Measurements from ENCODE around the gene TRIM71. TPM values are rescaled to one million over a fixed set of nuclear protein-coding genes. Genes with fewer than 3 reads are reported as not detected.

The TRIM71 gene
- total RNA-seq, 1 donor from 2014 or later, result 2.5 TPM

DNA sequence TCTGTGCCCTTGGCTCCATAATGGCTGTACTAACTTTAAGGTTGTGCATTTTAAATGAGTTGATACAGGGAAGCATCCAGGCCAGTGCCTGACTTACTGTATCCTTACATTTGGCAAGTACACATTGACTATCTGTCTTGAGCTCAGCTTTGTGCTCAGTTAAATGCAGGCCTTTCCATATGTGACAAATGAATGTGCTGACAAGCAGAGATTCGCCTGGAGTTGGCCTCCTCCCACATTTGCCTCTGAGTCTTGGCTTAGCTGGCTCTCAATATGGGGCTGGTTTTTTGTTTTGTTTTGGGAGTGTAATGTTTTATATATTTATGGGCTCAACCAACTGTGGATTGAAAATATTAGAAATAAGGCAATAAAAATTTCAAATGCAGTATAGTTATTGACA lies 29.7 kb downstream of the TRIM71 start:
- TF ChIP-seq, protein P1, sequence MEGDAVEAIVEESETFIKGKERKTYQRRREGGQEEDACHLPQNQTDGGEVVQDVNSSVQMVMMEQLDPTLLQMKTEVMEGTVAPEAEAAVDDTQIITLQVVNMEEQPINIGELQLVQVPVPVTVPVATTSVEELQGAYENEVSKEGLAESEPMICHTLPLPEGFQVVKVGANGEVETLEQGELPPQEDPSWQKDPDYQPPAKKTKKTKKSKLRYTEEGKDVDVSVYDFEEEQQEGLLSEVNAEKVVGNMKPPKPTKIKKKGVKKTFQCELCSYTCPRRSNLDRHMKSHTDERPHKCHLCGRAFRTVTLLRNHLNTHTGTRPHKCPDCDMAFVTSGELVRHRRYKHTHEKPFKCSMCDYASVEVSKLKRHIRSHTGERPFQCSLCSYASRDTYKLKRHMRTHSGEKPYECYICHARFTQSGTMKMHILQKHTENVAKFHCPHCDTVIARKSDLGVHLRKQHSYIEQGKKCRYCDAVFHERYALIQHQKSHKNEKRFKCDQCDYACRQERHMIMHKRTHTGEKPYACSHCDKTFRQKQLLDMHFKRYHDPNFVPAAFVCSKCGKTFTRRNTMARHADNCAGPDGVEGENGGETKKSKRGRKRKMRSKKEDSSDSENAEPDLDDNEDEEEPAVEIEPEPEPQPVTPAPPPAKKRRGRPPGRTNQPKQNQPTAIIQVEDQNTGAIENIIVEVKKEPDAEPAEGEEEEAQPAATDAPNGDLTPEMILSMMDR (IDR thresholded peaks at IDR 0.05), result no peak

DNA sequence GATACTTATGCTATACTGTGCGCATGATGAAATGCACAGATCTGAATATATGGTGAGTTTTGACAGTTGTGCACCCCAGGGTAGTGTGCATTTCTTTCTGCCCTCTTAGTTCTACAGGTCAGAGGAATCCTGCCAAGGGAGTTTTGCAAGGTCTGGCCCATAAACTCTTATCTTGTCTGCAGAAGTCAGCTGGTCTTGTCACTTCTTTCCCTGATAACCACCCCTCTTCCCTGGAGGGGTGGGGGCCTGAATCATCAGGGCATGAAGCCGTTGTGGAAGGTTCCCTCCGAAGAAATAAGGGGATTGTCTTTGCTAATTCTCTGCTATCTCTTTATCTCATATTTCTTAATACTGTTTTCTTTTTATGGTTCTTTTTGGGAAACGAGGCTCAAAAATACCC lies 30.4 kb downstream of the TRIM71 start:
- no peaks in the 10 kb centered on the region for H3K27me3 ChIP-seq (ENCODE audit: low read depth)
- intact Hi-C loops (cut with DNase I), result no loop called here
- TF ChIP-seq, protein P1 (IDR thresholded peaks at IDR 0.05), result no peak
- DNase-seq (no peak), ATAC-seq (no peak)
- H3K36me3 ChIP-seq, result no peaks in the 10 kb centered on the region
- no peaks in the 10 kb centered on the region for H3K4me1 ChIP-seq
- no peak overlapping the region for H3K27ac ChIP-seq
- no peak overlapping the region for H3K4me3 ChIP-seq
- H3K9me3 ChIP-seq, result no peaks in the 10 kb centered on the region

More for the DNA sequence above, 29.7 kb downstream of the TRIM71 start:
- H3K27ac ChIP-seq, result no peak overlapping the region
- no peaks in the 10 kb centered on the region for H3K27me3 ChIP-seq (ENCODE audit: low read depth)
- ATAC-seq, result no peak
- H3K4me3 ChIP-seq, result no peak overlapping the region
- no peak for DNase-seq
- H3K4me1 ChIP-seq, result peaks cover 6% of the 10 kb centered on the region
- H3K9me3 ChIP-seq, result no peaks in the 10 kb centered on the region
- intact Hi-C loops (cut with DNase I), result no loop called here
- no peaks in the 10 kb centered on the region for H3K36me3 ChIP-seq

DNA sequence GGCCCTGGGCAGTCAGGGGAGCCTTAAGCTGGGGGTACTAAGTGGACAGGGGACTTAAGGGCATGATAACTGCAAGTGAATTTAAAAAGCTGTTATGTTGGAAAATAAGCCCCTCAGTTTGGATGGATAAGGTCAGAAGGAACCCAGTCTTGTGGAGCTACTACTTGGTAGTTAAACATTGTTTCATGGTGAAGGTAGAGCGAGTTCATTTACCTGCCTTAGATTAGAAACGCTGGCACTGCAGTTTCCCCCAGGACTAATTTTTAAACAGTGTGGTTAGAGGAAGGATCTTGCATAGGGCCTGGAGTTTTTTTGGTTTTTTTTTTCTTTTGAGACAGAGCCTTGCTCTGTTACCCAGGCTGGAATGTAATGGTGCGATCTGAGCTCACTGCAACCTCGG lies 31.2 kb downstream of the TRIM71 start:
- ATAC-seq, result no peak
- H3K36me3 ChIP-seq, result no peaks in the 10 kb centered on the region
- no peaks in the 10 kb centered on the region for H3K9me3 ChIP-seq
- TF ChIP-seq, protein P1 (IDR thresholded peaks at IDR 0.05), result no peak
- no peak for DNase-seq
- H3K27me3 ChIP-seq (ENCODE audit: low read depth), result no peaks in the 10 kb centered on the region
- intact Hi-C loops (cut with DNase I), result no loop called here
- H3K4me3 ChIP-seq, result no peak overlapping the region
- H3K27ac ChIP-seq, result no peak overlapping the region
- H3K4me1 ChIP-seq, result no peaks in the 10 kb centered on the region

DNA sequence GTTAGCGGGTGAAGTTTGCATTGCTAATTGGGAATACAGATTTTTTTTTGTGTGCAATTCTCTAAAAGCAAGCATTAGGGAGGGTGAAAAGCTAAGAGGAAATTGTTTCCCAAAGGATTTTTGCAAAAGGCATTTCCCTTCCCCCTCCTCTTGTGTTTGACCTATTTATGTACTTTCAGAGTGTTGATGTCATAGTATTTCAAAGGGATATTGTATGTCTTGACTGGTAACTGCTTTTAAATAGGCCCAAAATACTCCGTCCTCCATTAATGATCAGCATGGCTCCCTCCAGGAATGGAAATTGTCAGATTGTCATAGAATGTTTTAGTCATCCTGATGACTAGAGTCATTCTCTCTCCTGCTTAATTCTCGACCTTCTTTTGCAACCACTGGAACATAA lies 32.4 kb downstream of the TRIM71 start:
- H3K27me3 ChIP-seq (ENCODE audit: low read depth), result no peaks in the 10 kb centered on the region
- no peaks in the 10 kb centered on the region for H3K4me1 ChIP-seq
- no peaks in the 10 kb centered on the region for H3K36me3 ChIP-seq
- H3K9me3 ChIP-seq, result no peaks in the 10 kb centered on the region
- DNase-seq (no peak), ATAC-seq (no peak)
- no peak overlapping the region for H3K27ac ChIP-seq
- intact Hi-C loops (cut with DNase I), result no loop called here
- H3K4me3 ChIP-seq, result no peak overlapping the region
- TF ChIP-seq, protein P1 (IDR thresholded peaks at IDR 0.05), result no peak

DNA sequence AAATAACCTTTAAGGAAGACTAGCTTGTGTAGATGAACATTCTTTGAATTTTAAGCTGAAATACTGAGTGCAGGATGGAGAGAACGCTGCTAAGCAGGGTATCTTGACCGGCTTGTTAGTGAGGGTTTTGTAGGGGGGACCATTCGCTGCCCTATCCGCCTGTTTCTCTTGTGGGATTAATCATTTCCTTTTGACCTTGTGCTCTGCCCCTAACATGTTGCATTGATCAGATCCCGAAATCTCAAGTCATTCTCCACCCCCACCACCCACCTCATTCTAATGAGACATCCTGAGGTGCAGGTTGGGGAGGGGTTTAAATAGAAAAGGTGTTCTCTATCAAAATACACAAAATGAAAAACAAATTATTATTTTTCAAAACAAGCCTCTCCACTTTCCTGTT lies 32.8 kb downstream of the TRIM71 start:
- DNase-seq, result no peak
- Histone ChIP-seq H3K4me3 (no peak overlapping the region), H3K4me1 (no peaks in the 10 kb centered on the region), H3K27me3 (ENCODE audit: low read depth) (no peaks in the 10 kb centered on the region), H3K36me3 (no peaks in the 10 kb centered on the region), H3K9me3 (no peaks in the 10 kb centered on the region), H3K27ac (no peak overlapping the region)
- TF ChIP-seq, protein P1 (IDR thresholded peaks at IDR 0.05), result no peak
- no peak for ATAC-seq
- intact Hi-C loops (cut with DNase I), result no loop called here

DNA sequence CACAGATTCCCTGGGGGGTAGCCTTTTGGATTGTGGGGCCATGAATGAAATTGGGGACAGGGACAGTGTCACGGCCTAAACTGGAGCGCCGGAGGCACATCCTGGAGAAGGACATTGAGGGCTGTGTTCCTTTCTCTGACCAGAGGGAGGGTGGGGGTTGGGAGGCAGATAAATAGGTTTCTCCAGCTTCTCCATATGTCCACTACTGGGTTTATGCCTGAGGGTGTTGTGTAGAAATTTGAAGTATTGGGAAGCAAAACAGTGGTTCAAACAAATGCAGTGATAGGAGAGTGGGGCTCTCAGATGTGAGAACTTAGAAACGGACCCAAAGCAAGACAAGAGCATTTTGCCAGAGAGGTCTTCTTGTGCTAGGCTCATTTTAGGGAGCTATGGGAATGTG lies 34.3 kb downstream of the TRIM71 start:
- Histone ChIP-seq H3K4me1 (no peaks in the 10 kb centered on the region), H3K36me3 (no peaks in the 10 kb centered on the region), H3K27ac (no peak overlapping the region), H3K27me3 (ENCODE audit: low read depth) (no peaks in the 10 kb centered on the region), H3K9me3 (no peaks in the 10 kb centered on the region), H3K4me3 (no peak overlapping the region)
- intact Hi-C loops (cut with DNase I), result no loop called here
- TF ChIP-seq, protein P1 (IDR thresholded peaks at IDR 0.05), result no peak
- DNase-seq (no peak), ATAC-seq (no peak)

Data from lower lobe of right lung (tissue), 2 donors.